ENCODE data around the gene NME5. TPM values are rescaled to one million over a fixed set of nuclear protein-coding genes. Genes with fewer than 3 reads are reported as not detected.

Gene NME5
- total RNA-seq, 1 experiment from 2014 or later, result 3.1 TPM

GRCh38 chr5:138105709-138106108, 33.5 kb downstream of the NME5 start:
- ChIA-PET POLR2A (no interaction called here), CTCF (no interaction called here), RAD21 (ENCODE audit: low non-redundant PET in 1 of 2, low total read pairs in 2 of 2, uncharacterized antibody in 2 of 2, unreplicated experiment in 2 of 2) (no interaction called here)
- no peak for TF ChIP-seq EZH2phosphoT487 (IDR thresholded peaks at IDR 0.05; ENCODE audit: borderline replicate concordance)
- no peak for TF ChIP-seq MAX (IDR thresholded peaks at IDR 0.05)
- no peak for TF ChIP-seq RAD21 (IDR thresholded peaks at IDR 0.05; ENCODE audit: low read depth)
- TF ChIP-seq EGR1 (IDR thresholded peaks at IDR 0.05; ENCODE audit: low read depth), result no peak
- no peak for TF ChIP-seq ATF3 (IDR thresholded peaks at IDR 0.05)
- TF ChIP-seq SRF (IDR thresholded peaks at IDR 0.05; ENCODE audit: low read depth), result no peak
- TF ChIP-seq ELF1 (IDR thresholded peaks at IDR 0.05; ENCODE audit: borderline replicate concordance, low read depth), result no peak
- TF ChIP-seq SP1 (IDR thresholded peaks at IDR 0.05; ENCODE audit: low read depth), result no peak
- TF ChIP-seq CTCF (IDR thresholded peaks at IDR 0.05 in 2 of 3, conservative IDR thresholded peaks at IDR 0.05 in 1 of 3; ENCODE audit: borderline replicate concordance in 1 of 3, insufficient read depth in 1 of 3, low read depth in 2 of 3, low read length in 2 of 3), result no peak
- no peak for TF ChIP-seq TCF7L2 (IDR thresholded peaks at IDR 0.05; ENCODE audit: borderline replicate concordance, extremely low read depth, insufficient read depth, insufficient read length)
- no peak for TF ChIP-seq ZNF274 (IDR thresholded peaks at IDR 0.05; ENCODE audit: low read depth, low read length)
- TF ChIP-seq EZH2 (IDR thresholded peaks at IDR 0.05), result no peak
- TF ChIP-seq YY1 (IDR thresholded peaks at IDR 0.05; ENCODE audit: extremely low read depth, insufficient replicate concordance, low read depth, low read length), result no peak
- no peak for TF ChIP-seq ZFX (IDR thresholded peaks at IDR 0.05)
- TF ChIP-seq POLR2A (IDR thresholded peaks at IDR 0.05; ENCODE audit: borderline replicate concordance, extremely low read depth, insufficient read depth, insufficient read length), result no peak
- no peak for TF ChIP-seq JUND (IDR thresholded peaks at IDR 0.05)
- no peak for DNase-seq (ENCODE audit: low read depth, low spot score)
- BruUV-seq (replicated peaks), result no TSS peak
- H3K9me3 ChIP-seq (ENCODE audit: control insufficient read depth in 1 of 2, insufficient read depth in 1 of 2, low read depth in 1 of 2, low read length in 2 of 2), result no peaks in the 10 kb centered on the region
- no peak overlapping the region for H3K4me3 ChIP-seq (replicated peaks in 1 of 2; ENCODE audit: low read depth in 1 of 2, low read length in 2 of 2)
- H3K36me3 ChIP-seq (ENCODE audit: control insufficient read depth in 1 of 2, insufficient read depth in 2 of 2, low read length in 2 of 2), result no peaks in the 10 kb centered on the region
- no peak overlapping the region for H3K4me2 ChIP-seq (ENCODE audit: low read length)
- H3K27ac ChIP-seq (ENCODE audit: low read depth, low read length), result no peak overlapping the region
- H3K4me1 ChIP-seq (ENCODE audit: control insufficient read depth in 1 of 2, insufficient read depth in 2 of 2, low read length in 2 of 2), result no peaks in the 10 kb centered on the region; a peak in 1 of 4 replicates
- H2AFZ ChIP-seq (ENCODE audit: low read depth, low read length, poor library complexity, severe bottlenecking), result no peak overlapping the region
- no peaks in the 10 kb centered on the region for H3K9me2 ChIP-seq (ENCODE audit: insufficient read depth)
- H3K27me3 ChIP-seq (ENCODE audit: insufficient read depth, low read length), result no peaks in the 10 kb centered on the region
- H3K79me2 ChIP-seq (ENCODE audit: insufficient read depth, low read length), result no peaks in the 10 kb centered on the region
- ATAC-seq, result no peak
- no peak overlapping the region for H3K9ac ChIP-seq (ENCODE audit: low read length)
- intact Hi-C loops (cut with micrococcal nuclease), result no loop called here
- H4K20me1 ChIP-seq (ENCODE audit: insufficient read depth), result no peaks in the 10 kb centered on the region

Measured in HCT116 (cell line).